Eye (tissue), 1 donor: ENCODE measurements around the gene TMEM154.

Source experiments
- DNase-seq: peaks from one replicate; pipeline ENCODE4 v3.0.0-alpha.2; 2015

Gene TMEM154, protein sequence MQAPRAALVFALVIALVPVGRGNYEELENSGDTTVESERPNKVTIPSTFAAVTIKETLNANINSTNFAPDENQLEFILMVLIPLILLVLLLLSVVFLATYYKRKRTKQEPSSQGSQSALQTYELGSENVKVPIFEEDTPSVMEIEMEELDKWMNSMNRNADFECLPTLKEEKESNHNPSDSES

DNA sequence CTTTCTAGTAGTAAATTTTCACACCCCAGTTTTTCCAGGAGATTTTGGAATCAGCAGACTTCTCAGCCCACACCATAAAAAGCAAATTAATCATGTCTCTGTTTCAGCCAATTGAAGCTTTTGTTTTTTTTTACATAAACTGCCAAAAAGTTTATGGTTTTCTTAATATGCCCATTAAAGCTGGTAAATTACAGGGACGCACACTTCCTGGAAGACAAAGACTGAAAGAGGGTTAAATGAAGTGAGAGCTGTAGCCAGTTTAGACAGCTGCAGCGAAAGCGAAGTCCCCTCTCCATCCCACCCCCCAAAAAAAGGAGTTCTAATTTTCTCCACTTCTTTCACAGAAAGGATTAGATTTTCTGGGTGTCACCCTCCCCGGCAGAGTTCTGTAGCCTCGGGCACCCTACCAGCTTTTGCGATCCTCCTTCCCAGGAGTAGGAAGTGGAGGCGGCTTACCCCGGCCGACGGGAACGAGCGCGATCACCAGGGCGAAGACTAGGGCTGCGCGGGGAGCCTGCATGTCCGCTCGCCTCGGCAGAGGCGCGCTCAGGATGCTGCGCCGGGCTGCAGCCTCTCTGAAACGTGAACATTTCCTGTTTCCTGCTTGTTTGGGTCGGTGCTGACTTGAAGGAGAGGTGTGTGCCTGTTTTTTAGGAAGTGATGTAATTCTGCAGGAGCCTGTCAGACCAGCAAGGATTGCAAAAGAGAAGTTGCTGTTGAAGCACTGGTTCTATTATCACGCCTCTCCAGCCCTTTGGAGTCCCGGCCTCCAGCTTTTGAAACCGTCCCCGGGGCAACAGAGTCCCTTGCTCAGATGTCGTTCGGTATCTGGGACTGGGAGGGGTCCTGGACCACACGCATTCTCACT is at the start of gene TMEM154:
TSS of gene TMEM154 (minus strand) at position 584 of the 868 bp plus-strand sequence. CDS start at position 520, 64 bp downstream.
- peak; percentile 82 for DNase-seq

DNA sequence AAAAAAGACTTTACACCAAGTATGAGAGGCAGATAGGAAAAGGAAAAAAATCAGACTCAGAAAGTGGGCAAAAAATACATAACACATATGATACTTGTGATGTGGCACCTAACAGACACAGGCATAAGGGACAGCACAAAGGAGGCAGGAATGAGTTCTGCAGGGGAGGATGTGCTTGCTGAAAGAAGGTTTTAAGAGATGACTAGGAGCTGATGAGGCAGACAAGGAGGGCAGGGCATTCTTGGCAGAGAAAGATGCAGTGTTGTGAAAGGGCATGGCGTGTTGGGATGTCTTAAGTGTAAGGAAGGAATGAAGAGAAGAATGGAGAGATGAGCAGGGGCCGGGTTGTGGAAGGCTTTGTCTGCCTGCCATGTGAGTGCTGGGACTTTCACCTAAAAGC is 49.7 kb upstream of the TMEM154 start:
- no peak for DNase-seq

DNA sequence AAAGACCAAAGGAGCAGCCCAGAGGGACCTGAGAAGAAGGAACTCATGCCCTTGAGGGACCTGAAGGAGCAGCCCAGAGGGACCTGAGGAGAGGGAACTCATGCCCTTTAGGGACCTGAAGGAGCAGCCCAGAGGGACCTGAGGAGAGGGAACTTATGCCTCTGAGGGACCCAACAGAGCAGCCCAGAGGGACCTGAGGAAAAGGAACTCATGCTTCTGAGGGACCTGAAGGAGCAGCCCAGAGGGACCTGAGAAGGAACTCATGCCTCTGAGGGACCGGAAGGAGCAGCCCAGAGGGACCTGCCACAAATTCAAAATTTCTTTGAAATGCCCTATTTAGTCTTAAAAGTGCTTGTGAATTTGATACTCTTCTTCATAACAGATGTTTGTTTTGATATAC is 48.5 kb upstream of the TMEM154 start:
- no peak for DNase-seq

DNA sequence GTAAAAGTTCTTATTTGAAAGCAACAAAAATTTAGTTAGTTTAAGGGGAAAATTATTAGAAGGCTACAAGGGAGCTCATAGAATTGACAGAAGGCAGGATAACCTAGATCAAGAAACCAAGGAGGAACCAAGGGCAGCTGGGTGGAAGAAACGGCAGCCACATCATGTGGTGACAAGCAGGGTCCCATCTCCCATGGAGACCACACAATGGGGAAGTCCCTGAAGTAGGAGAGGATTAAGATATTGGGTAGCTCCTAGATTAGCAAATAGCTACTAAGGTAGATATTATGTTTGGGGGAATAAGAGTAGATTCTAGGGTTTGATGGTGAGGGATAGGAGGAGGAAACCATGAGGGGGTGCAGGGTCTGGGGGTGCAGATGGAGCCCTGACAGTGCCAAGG is 48.0 kb upstream of the TMEM154 start:
- no peak for DNase-seq

DNA sequence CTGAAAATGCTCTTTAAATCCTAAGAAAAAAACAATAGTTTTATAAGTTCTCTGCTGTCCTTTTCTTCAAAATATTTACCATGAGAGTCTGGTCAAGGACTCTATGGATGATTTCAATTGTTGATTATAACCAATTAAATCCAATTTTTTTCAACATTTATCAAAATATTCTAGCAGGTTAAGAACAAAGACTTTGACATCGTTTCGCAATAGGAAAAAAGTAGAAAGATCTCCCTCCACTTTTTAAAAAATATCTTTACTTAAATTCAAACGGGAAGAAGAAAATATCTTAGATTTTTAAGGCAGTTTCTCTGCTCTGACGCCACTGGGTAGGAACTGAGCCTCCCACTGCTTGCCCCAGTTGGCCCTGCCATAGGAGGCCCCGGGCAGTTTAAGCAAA is 44.7 kb upstream of the TMEM154 start:
- no peak for DNase-seq

DNA sequence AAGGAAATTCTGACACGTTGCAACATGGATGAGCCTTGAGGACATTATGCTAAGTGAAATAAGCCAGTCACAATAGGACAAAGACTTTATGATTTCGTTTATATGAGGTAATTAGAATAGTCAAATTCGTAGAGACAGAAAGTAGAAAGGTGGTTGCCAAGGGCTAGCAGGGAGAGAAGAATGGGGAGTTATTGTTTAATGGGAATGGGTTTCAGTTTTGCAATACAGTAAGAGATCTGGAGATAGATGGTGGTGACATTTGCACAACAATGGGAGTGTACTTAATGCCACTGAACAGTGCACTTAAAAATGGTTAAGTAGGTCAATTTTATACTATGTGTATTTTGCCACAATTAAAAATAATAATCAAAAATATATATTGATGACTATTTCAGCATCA is 43.4 kb upstream of the TMEM154 start:
- no peak for DNase-seq

DNA sequence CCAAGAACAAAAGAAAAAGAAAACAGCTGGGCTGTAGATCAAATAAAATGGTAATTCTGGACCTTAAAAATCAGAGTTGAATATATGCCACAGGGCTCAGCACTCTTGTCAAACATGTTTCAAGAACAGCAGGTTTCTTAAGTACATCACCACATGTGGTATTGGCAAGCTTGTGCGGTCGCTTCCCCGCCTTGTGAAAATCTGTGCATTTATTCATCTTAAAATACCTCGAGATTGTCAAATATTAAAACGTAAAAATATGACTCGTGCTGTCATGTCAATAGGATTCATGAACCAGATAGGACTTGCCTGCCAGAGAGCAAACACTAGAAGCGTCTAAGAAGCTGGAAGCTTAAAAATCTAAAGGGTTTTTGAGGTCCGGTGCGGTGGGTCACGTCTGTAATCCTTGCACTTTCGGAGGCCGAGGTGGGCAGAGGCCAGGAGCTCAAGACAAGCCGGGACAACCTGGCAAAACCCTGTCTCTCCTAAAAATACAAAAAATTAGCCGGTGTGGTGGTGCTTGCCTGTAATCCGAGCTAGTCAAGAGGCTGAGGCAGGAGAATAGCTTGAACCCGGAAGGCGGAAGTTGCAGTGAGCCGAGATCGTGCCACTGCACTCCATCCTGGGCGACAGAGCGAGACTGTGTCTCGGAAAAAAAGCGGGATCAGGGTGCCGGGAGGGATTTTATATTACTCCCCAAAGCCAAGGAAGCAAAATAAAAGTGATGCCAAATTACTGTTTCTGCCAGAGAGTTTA is 40.2 kb upstream of the TMEM154 start:
- peak; percentile 39 for DNase-seq

DNA sequence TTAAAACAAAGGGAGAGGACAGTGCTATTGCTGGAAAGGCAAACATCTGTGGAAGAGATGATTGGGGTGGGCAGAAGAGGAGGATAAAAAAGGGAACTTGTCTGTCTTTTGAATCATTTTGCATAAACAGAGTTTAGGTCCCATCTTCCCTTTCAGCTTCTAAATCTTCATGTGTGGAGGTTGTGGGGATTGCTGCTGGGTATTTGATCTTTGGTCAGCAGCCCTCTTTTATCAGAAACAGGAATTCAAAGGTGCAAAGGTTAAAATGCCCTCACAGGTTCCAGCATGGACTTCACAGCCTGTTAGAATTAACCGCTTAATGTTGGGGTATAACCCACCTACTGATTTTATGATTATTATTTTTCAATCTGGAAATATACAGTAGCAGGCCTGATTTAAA is 39.5 kb upstream of the TMEM154 start:
- DNase-seq = no peak

DNA sequence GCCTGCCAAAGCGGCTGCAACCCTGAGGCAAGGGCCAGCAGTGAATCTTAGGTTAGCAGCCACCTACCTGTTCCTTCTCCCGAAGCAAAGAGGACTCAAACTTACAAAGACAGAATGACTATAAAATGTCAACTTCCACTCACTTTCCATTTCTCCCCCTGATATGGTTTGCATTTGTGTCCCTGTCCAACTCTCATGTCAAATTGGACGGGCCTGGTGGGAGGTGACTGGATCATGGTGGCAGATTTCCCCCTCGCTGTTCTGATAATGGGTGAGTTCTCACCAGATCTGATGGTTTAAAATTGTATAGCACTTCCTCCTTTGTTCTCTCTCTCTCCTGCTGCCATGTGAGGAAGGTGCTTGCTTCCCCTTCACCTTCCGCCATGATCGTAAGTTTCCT is 35.3 kb upstream of the TMEM154 start:
- DNase-seq = no peak

DNA sequence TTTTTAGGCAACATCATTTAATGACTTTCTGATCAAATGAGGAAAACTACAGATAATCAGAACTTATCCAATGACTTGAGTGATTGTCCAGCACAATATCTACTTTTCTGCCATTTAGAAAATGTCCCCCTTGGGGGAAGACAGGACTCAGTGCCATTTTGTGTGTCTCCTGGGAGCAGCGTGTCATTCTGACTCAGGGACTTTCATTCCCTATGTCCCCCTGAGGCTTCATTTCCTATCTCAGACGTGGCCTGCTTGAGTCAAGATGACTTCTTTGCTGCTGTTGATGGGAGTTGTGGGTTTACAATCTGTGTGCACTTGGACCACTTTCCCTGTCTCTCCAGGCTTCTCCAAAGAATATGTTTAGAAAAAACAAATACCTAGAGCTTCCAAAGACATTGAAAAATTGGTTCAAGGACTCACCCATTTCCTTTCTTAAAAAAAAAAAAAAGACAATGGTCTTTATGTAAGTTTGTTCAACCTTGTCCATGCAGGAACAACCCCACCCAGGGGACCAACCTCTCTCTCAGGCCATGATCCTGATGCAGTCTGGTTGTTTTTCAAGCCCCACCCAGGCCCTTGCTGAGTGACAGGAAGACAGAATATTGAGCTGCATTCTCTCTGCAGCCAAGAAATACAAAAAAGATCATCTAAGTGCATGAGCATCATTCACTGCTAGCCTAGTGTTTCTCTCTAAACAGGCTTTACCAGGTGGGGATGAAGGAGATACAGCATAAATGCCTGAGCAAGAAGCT is 34.3 kb upstream of the TMEM154 start:
- DNase-seq = peak; percentile 28

DNA sequence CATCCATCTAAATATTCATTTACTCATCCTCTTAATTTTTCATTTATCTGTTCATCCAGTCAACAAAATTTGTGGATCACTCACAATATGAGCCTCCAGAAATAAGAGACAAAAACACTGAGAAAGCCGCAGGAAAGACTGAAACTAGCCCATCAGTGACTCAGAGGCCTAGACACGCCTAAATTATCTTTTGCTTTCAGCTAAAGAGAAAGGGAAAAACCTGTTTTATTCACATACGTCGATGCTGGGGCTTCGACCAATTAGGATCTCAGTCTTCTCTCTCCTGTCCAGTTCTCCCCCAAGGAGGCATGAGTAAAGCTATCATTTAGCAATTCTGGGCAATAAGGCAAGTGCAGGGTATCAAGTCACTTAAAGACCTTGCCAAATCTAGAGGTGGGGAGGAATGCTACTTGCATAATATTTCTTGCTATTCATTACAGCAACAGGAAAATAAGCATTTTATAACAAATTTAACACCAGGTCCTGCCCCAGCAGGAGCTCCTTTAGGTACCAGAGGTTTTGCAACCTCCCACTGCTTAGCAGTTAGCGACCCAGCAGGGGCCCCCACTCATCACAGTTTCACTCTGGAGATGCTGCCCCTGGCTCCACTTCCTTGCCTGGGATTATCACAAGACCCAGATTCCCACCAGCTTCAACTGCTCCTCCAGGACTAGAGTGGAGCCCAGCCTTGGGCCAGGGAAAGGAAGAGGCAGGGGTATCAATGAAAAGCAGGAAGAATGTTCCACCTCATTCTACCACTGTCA is 30.1 kb upstream of the TMEM154 start:
- DNase-seq = no peak

DNA sequence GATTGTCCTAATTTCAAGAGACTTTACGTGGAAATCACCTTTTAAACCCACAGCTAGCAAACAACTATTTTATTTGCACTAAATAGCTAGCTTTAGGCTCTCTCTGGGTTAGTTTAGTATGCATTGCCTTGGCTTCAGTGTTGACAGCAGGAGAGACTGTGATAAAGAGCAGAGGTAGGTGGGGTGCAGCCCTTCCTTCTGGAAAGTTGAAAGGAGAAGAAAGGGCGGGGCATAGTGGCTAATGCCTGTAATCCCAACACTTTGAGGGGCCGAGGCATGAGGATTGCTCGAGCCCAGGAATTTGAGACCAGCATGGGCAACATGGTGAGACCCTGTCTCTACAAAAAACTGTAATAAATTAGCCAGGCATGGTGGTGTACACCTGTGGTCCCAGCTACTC is 29.0 kb upstream of the TMEM154 start:
- DNase-seq = no peak

DNA sequence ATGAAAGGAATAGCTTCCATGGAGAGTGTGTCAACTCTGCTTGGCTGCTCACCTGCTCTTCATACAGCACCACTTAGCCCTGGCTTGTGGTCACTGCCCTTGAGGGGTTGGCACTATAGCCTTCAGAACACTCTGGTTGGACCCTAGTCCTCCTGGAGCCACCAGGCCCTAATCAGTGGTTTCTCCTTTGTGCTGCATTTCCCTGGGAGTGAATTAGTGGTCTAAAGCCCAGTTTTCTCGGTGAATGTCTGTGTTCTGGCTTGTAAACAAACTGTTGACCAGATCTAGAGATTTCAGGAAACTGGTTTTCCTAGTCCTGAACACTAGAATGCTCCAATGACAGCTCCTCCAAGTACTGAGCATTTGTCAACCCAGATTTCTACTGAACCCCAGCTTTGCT is 28.6 kb upstream of the TMEM154 start:
- DNase-seq = no peak

DNA sequence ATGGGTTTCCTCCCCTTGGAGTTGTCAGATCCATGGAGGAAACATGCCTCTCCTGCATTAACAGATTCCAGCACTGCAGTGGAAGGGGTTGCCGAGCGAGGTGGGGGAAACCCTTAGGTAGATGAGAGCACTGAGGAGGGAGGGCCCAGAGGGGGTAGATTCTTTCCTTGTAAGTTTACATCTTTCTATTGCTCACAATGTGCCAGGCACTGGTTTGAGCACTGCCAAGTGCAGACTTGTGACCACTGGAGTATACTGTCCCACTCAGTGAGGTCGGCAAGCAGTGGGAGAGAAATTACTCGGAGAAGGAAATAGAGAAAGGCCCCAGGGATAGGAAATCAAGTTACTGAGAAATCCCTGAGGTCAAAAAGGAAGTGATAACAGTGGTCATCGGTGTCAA is 27.8 kb upstream of the TMEM154 start:
- no peak for DNase-seq

DNA sequence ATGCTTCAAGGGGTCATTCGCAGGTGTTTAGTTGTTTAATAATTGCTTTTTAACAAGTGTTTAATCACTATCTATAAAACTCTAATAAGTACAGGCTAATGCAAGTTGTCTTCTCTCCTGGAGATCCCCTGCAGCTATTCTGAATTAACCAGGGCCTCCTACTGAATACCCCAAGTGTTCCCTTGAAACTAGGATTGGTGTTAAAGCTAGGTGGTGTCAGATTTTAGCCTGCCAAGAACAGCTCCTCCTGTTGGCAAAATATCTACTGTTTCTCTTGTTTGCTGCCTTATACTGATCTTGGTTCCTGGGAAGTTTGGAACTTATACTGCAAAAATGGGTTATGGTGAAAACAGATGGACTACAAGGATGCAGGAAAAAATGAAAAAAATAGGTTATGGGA is 26.1 kb upstream of the TMEM154 start:
- no peak for DNase-seq

DNA sequence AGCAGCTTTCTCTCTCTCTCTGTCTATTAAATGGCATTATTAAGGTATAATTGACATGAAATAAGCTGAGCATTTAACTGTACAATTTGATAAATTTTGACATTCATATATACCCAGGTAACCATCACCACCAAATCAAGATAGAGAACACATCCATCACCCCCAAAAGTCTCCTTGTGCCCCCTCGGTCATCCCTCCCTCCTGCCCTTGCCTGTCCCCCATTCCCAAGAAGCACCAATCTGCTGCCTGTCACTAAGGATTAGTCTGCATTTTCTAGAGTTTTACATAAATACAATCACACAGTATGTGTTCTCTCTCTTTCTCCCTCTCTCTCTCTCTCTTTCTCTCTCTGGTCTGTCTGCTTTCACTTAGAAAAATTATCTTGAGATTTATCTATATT is 25.0 kb upstream of the TMEM154 start:
- no peak for DNase-seq

DNA sequence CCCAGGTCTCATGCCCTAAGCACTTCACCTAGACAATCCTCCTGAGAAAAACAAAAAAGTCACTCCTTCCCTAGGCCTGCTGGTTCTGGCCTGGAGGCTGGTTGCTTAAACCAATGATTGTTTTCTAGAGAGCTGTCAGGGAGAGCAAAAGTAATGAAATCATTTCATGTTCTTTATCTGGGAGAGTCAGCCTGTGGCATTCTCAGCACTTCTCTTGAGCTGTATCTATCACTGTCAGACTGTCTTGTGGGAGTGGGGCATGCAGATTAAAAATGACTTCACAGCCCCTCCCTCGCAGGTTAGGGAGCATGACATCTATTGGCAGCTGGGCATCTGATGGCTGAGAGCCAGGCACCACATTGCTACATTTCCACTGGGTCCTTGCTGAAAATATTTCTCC is 20.4 kb upstream of the TMEM154 start:
- DNase-seq = no peak

DNA sequence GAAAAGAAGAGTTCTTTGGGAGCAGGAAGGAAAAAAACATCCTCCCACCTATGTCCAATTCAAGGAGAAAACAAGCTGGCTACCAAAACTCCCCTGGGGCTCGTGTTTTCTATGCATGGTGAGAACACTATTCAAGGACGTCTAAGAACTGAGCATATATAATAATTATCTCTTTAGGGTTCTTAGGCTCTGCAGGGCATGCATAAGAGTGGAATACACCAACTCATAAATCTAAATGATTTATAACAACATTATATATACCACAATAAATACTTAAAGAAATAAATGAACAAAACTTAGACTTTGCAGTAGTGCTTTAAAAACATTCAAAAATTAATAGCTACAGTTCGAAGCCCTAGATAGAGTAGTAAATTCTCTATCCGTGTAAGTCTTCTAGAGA is 19.5 kb upstream of the TMEM154 start:
- no peak for DNase-seq

DNA sequence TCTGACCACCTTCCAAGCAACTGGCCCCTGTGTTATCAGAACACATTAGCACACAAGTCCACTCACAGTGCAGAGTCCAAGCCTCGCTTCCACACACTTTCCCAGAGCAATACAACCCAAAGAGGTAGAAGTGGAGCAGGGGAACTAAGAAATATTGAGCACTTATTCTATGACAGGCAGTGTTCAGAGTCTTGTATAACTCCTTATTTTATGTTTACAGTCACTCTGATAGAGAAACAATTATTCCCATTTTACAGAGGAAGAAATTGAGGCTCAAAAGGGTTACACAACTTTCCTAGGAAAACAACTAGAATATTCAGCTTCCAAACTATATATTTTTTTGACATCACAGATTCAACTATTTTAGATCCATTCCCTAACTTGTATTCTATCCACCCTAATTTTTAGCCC is 18.3 kb upstream of the TMEM154 start:
- DNase-seq = no peak

DNA sequence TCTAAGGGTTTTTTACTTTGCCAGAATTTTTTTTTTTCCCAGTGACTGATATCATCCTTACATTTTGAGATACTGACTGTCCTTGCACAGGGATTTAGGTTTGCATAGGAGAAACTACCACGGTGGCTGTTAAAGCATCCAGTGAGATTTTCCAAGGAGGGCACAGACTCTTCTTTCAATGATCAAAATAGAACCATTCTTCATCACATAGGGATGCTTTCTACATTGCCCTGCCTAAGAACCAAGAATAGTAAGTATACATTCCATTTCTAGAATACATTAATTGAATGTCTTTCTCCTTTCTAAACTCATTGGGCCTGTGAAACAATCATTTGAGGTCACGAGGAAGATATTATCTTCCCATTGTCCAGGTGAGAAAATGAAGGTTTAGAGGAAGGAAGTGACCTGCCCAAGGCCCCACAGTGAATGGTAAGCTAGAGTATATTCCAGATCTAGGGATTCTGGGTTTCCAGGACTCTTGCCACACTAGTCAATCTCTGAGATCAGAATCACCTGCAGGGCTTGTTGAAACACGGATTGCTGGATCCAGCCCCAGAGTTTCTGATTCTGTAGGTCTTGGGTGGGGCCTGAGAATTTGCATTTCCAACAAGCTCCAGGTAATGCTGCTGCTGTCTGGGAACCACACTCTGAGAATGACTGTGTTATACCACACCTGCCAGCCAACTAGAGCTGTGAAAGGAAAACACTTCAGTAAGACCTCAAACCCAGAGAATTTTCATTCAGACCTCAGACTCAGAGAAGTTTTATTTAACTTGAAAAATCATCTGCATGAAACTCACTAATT is 17.7 kb upstream of the TMEM154 start:
- no peak for DNase-seq

DNA sequence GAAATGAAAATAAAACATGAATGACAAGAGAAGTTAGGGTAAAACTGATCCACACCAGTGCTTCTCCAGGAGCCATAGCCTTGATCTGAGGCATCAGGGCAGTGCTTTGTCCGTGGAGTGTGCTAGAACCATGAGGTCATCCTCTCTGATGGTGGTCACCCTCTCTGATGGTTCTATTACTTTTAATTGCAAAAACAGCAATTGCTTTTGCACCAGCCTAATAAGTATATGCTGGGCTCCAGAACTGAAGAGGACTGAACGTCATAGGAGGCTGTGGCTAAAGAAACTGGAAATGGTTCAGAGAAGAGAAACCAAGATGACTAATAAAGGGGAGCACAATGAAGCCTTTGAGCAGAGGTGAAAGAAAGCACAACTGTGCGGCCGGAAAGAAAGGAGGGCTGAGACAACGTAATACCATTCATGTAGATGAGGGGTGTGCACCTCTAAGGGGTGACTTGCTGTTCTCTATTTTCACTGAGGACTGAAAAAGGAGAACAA is 17.0 kb upstream of the TMEM154 start:
- DNase-seq = no peak
